ENCODE data around the gene OASL.

The OASL gene

GRCh38 chr12:121000530-121000929 is 38.5 kb downstream of the OASL start:
- peaks cover 0 to 27% of the 10 kb centered on the region in 2 donors for H3K27me3 ChIP-seq
- no peak for DNase-seq
- H3K9me3 ChIP-seq: no peaks in the 10 kb centered on the region
- H3K36me3 ChIP-seq: peaks cover 19 to 47% (median 30%) of the 10 kb centered on the region in 3 donors
- intact Hi-C loops (cut with DNase I; ENCODE audit: low total_unique reads): no loop called here
- TF ChIP-seq CTCF (IDR thresholded peaks at IDR 0.05): no peak
- no peak overlapping the region for H3K4me3 ChIP-seq
- no peak overlapping the region for H3K27ac ChIP-seq
- H3K4me1 ChIP-seq: peaks cover 0 to 11% (median 6%) of the 10 kb centered on the region in 4 donors

GRCh38 chr12:120999191-121000120 is 39.6 kb downstream of the OASL start:
- Histone ChIP-seq H3K36me3 (peaks cover 15 to 38% (median 24%) of the 10 kb centered on the region in 3 donors), H3K4me1 (peaks cover 0 to 11% (median 6%) of the 10 kb centered on the region in 4 donors), H3K9me3 (no peaks in the 10 kb centered on the region), H3K4me3 (no peak overlapping the region), H3K27ac (no peak overlapping the region), H3K27me3 (peaks cover 0 to 27% of the 10 kb centered on the region in 2 donors)
- DNase-seq: no peak
- no peak for TF ChIP-seq CTCF (IDR thresholded peaks at IDR 0.05)
- intact Hi-C loops (cut with DNase I; ENCODE audit: low total_unique reads): no loop called here

- H3K27me3 ChIP-seq: peaks cover 0 to 27% of the 10 kb centered on the region in 2 donors
Observed at GRCh38 chr12:120998435-120998834, 40.6 kb downstream of the OASL start.

DNA sequence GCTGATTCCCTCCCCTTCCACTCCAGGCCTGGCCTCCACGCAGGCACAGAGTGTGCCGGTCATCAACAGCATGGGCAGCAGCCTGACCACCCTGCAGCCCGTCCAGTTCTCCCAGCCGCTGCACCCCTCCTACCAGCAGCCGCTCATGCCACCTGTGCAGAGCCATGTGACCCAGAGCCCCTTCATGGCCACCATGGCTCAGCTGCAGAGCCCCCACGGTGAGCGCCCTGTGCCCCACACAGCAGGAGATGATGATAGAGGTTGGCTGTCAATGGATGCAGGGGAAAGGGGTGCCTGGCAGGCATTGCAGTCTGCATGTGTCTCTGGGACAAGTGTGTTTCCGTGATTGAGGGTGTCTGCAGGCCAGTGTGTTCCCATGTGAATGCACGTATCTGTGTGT is 41.6 kb downstream of the OASL start:
- peaks cover 0 to 27% of the 10 kb centered on the region in 2 donors for H3K27me3 ChIP-seq
- H3K4me1 ChIP-seq: peaks cover 0 to 11% (median 6%) of the 10 kb centered on the region in 4 donors
- no peak overlapping the region for H3K4me3 ChIP-seq
- intact Hi-C loops (cut with DNase I; ENCODE audit: low total_unique reads): no loop called here
- peaks cover 0 to 18% (median 6%) of the 10 kb centered on the region in 3 donors for H3K36me3 ChIP-seq
- no peaks in the 10 kb centered on the region for H3K9me3 ChIP-seq
- no peak overlapping the region for H3K27ac ChIP-seq
- DNase-seq: no peak
- TF ChIP-seq CTCF (IDR thresholded peaks at IDR 0.05): no peak

More at GRCh38 chr12:120998435-120998834, 40.6 kb downstream of the OASL start:
- no peak overlapping the region for H3K27ac ChIP-seq
- intact Hi-C loops (cut with DNase I; ENCODE audit: low total_unique reads): no loop called here
- H3K4me1 ChIP-seq: peaks cover 0 to 11% (median 6%) of the 10 kb centered on the region in 4 donors
- peaks cover 4 to 28% (median 14%) of the 10 kb centered on the region in 3 donors for H3K36me3 ChIP-seq
- H3K9me3 ChIP-seq: no peaks in the 10 kb centered on the region
- no peak overlapping the region for H3K4me3 ChIP-seq
- TF ChIP-seq CTCF (IDR thresholded peaks at IDR 0.05): no peak
- no peak for DNase-seq

DNA sequence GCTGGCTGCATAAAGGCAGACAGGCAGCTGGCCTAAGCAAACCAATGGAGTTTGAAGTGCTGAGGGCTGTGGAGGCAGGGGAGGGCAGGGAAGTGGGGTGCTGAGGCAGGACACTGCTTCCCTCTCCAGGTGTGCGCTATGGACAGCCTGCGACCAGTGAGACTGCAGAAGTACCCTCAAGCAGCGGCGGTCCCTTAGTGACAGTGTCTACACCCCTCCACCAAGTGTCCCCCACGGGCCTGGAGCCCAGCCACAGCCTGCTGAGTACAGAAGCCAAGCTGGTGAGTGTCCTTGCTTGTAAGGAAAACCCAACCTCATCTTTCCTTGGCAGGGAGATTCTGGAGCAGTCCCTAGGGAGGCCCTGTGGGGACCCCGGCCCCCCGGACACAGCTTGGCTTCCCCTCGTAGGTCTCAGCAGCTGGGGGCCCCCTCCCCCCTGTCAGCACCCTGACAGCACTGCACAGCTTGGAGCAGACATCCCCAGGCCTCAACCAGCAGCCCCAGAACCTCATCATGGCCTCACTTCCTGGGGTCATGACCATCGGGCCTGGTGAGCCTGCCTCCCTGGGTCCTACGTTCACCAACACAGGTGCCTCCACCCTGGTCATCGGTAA is 42.8 kb downstream of the OASL start:
- no peak for TF ChIP-seq CTCF (IDR thresholded peaks at IDR 0.05)
- H3K27ac ChIP-seq: no peak overlapping the region
- peaks cover 0 to 6% (median 0%) of the 10 kb centered on the region in 3 donors for H3K36me3 ChIP-seq
- DNase-seq: no peak
- H3K4me1 ChIP-seq: peaks cover 0 to 11% (median 6%) of the 10 kb centered on the region in 4 donors
- peaks cover 0 to 27% of the 10 kb centered on the region in 2 donors for H3K27me3 ChIP-seq
- no peak overlapping the region for H3K4me3 ChIP-seq
- intact Hi-C loops (cut with DNase I; ENCODE audit: low total_unique reads): no loop called here
- H3K9me3 ChIP-seq: no peaks in the 10 kb centered on the region
